OCI-LY3 (cell line): ENCODE results near the gene CHDH.

Source experiments
- H2AFZ ChIP-seq: fragments of 200-600, 300-600 bp; shearing (Covaris generic); 2 replicates; pipeline ENCODE4 v1.6.0; 2014; ENCODE audit warnings: antibody characterized with exemption, low read depth, low read length
- H3K27ac ChIP-seq: fragments of 200-600, 300-600 bp; sonication (generic); 2 replicates; pipeline ENCODE4 v1.5.1; 2014; ENCODE audit warnings: mild to moderate bottlenecking, low read length, moderate library complexity, mixed read lengths
- H3K27me3 ChIP-seq: fragments of 200-600, 300-600 bp; sonication (generic); 2 replicates; pipeline ENCODE4 v1.6.1; 2014; ENCODE audit warnings: low read depth, low read length, mixed read lengths
- H3K36me3 ChIP-seq: fragments of 200-600, 300-600 bp; sonication (generic); replicated peaks from 2 replicates; pipeline ENCODE3; 2014; ENCODE audit warnings: low read depth, low read length, mixed read lengths
- H3K4me1 ChIP-seq: fragments of 300-600, 200-600 bp; sonication (generic); 2 replicates; pipeline ENCODE4 v1.6.1; 2014; ENCODE audit warnings: low read length, mixed read lengths
- H3K4me2 ChIP-seq: fragments of 200-600, 300-600 bp; sonication (generic); 2 replicates; pipeline ENCODE4 v1.6.1; 2014; ENCODE audit warnings: low read length, mixed read lengths
- H3K4me3 ChIP-seq: fragments of 300-600, 200-600 bp; sonication (generic); 2 replicates; pipeline ENCODE4 v1.5.1; 2014; ENCODE audit warnings: antibody characterized with exemption, mild to moderate bottlenecking, low read length, moderate library complexity
- H3K79me2 ChIP-seq: fragments of 300-600, 200-600 bp; shearing (Covaris generic); 2 replicates; pipeline ENCODE4 v1.6.1; 2014; ENCODE audit warnings: mild to moderate bottlenecking, low read length, mixed read lengths
- H3K9ac ChIP-seq: fragments of 300-600, 200-600 bp; shearing (Covaris generic); 2 replicates; pipeline ENCODE4 v1.6.0; 2014; ENCODE audit warnings: mild to moderate bottlenecking, low read length, moderate library complexity
- H3K9me3 ChIP-seq: fragments of 200-600, 300-600 bp; shearing (Covaris generic); 2 replicates; pipeline ENCODE4 v1.6.1; 2014; ENCODE audit warnings: low read length, mixed read lengths; ENCODE audit not compliant: insufficient read depth
- H4K20me1 ChIP-seq: fragments of 200-600, 300-600 bp; sonication (generic); 2 replicates; pipeline ENCODE4 v1.6.1; 2016; ENCODE audit warnings: low read length, mixed read lengths; ENCODE audit not compliant: insufficient read depth
- EZH2phosphoT487 ChIP-seq: fragments of 200-600 bp; shearing (Covaris generic); IDR thresholded peaks from 2 replicates; pipeline ENCODE4 v1.6.1; 2018; ENCODE audit warnings: antibody characterized with exemption, mixed run types, low read depth
- TF ChIP-seq, protein P1 (sequence below): fragments of 200-600, 300-600 bp; sonication (generic); IDR thresholded peaks from 2 replicates; pipeline ENCODE4 v1.5.1; 2014; ENCODE audit warnings: antibody characterized with exemption, low read length, low read depth

Gene CHDH

DNA sequence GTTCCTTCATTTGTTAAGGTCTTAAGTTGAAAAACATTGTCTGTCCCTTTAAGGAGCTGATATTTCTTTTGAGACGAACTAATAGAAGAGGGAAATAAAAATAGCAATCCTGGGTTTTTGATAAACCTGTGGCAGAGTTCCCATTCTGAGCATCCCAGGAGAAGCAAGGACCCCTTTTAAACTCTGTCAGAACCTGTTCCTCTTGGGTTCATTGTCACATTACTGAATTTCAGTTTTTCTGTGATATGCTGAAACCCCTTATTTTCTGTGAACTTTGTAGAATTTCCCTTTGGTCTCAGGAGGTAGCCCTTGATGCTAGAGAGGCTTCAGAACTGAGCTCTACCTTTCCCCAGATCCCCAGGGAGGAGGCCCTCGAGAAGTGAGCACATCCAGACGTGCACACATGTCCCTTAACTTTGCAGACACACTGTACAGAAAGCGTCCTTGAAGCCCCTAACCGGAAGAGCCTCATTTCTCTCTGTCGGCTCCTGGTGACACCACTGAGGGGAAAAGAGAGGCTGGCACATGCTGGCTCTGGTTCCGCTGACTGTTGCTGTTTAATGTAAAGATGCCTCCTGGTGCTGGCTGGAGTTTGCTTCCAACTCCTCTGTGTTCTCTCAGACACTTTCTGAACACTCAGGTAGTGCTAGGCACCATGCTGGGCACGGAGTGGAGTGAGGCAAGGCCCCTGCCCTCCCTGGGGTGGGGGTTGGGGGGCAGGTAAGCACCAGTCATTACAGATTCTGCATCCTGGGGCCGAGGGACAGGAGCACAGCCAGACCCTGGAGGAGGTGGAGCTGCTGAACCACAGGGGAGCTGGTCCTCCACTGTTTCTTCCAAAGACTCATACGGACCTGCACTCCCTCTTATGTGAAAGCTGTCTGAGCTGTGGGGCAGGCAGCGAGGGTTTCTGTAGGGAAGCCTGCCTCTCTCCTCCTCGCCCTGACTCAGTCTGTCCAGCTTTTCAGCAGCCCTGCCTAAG is 77.5 kb downstream of the CHDH start:
- Histone ChIP-seq H3K4me3 (peak overlapping the region; percentile 9; the same call in 1 of the 2 replicates), H3K36me3 (no peaks in the 10 kb centered on the region), H3K9ac (peak overlapping the region; percentile 26), H2AFZ (peak overlapping the region; percentile 24; the same call in 1 of the 2 replicates), H3K79me2 (no peaks in the 10 kb centered on the region), H3K4me1 (peaks cover 57% of the 10 kb centered on the region), H3K27ac (peak overlapping the region; percentile 39), H3K27me3 (no peaks in the 10 kb centered on the region), H3K4me2 (peak overlapping the region; percentile 45), H4K20me1 (no peaks in the 10 kb centered on the region), H3K9me3 (no peaks in the 10 kb centered on the region)
- TF ChIP-seq, protein P1, sequence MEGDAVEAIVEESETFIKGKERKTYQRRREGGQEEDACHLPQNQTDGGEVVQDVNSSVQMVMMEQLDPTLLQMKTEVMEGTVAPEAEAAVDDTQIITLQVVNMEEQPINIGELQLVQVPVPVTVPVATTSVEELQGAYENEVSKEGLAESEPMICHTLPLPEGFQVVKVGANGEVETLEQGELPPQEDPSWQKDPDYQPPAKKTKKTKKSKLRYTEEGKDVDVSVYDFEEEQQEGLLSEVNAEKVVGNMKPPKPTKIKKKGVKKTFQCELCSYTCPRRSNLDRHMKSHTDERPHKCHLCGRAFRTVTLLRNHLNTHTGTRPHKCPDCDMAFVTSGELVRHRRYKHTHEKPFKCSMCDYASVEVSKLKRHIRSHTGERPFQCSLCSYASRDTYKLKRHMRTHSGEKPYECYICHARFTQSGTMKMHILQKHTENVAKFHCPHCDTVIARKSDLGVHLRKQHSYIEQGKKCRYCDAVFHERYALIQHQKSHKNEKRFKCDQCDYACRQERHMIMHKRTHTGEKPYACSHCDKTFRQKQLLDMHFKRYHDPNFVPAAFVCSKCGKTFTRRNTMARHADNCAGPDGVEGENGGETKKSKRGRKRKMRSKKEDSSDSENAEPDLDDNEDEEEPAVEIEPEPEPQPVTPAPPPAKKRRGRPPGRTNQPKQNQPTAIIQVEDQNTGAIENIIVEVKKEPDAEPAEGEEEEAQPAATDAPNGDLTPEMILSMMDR = no peak
- no peak for TF ChIP-seq EZH2phosphoT487

DNA sequence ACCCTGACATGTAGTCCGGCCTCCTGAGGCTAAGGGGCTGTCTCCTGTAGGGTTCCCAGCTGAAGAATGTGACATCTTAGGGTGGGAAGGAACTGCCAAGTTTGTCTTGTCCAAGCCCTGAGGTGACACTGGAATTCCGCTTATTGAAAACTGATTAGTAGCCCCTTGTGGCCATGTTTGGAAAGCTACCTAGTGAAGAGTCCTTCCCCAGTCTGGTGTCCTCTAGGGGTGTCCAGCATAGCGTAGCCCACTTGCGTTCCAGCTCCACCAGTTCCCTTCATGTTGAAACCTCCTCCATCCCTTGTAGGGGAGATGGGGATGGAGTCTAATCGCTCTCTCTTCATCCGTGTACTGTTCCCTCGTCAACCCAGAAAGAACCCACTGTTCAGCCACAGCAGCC is 79.5 kb downstream of the CHDH start:
- Histone ChIP-seq H3K4me3 (no peak overlapping the region), H3K27me3 (no peaks in the 10 kb centered on the region)
- TF ChIP-seq, protein P1 = no peak
- no peak for TF ChIP-seq EZH2phosphoT487

DNA sequence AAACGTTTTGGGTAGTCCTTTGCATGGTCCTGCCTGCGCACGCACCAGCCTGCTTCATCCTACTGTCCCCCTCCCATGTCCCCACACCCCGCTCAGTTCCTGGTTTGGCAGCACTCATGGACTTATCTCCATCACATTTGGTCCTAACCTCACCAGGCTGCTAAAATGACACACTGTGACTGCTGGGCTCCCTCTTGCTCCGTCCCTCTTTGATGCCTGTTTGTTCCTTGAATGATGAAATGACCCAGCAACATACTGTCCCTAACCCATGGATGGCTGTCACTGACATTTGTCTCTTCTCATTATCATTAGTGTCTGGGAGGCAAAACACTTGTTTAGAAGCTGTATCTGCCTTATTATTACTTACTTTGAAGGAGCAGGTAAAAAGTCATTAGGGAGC is 80.5 kb downstream of the CHDH start:
- Histone ChIP-seq H3K9me3 (no peaks in the 10 kb centered on the region), H3K4me3 (no peak overlapping the region), H3K27ac (no peak overlapping the region), H3K27me3 (no peaks in the 10 kb centered on the region), H4K20me1 (no peaks in the 10 kb centered on the region), H2AFZ (no peak overlapping the region), H3K79me2 (no peaks in the 10 kb centered on the region), H3K9ac (no peak overlapping the region), H3K4me2 (no peak overlapping the region), H3K36me3 (no peaks in the 10 kb centered on the region), H3K4me1 (peaks cover 27% of the 10 kb centered on the region)
- TF ChIP-seq, protein P1 = no peak
- no peak for TF ChIP-seq EZH2phosphoT487

More for the DNA sequence above, 79.5 kb downstream of the CHDH start:
- Histone ChIP-seq H4K20me1 (no peaks in the 10 kb centered on the region), H3K36me3 (no peaks in the 10 kb centered on the region), H3K9ac (no peak overlapping the region), H3K79me2 (no peaks in the 10 kb centered on the region), H3K9me3 (no peaks in the 10 kb centered on the region), H2AFZ (no peak overlapping the region), H3K4me2 (no peak overlapping the region), H3K27ac (no peak overlapping the region), H3K4me1 (peaks cover 37% of the 10 kb centered on the region)

DNA sequence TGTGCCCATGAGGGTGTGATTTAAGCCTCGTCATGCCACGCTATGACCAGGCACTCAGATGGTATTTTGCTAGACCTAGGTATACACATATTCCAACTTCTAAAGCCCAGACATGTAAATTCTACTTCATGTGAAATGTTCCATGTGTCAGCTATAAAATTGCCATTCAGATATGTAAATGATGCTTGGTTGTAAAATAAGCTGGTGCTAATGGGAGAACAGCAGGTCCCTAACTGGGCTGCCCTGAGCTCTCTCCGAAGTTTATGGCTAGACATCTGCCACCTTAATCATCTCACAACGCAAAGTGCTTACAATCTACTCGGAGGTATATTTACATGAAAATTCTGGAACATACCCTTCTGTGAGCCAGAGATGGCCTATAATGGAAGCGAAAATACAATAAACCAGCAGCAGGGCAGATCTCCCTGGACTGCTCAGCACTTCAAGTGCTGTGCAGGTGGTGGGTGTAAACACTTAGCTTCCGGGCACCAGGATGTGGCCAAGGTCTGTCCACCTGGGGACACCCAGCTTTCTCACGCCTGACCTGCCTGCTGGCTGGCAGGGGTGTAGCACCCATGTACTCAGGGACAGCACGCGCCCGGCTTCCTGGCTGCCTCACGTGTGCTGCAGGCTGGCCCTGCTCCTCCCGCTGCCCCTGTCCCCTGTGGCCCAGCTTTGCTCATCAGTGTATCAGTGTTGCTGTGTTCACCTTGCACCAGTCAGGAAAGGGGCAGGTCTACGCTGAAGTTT is 82.0 kb downstream of the CHDH start:
- Histone ChIP-seq H3K27ac (no peak overlapping the region), H3K9me3 (no peaks in the 10 kb centered on the region), H3K4me1 (peaks cover 12% of the 10 kb centered on the region), H3K4me3 (no peak overlapping the region), H3K9ac (no peak overlapping the region), H3K36me3 (no peaks in the 10 kb centered on the region), H3K4me2 (no peak overlapping the region), H4K20me1 (no peaks in the 10 kb centered on the region), H3K79me2 (no peaks in the 10 kb centered on the region), H2AFZ (no peak overlapping the region), H3K27me3 (no peaks in the 10 kb centered on the region)
- no peak for TF ChIP-seq EZH2phosphoT487
- TF ChIP-seq, protein P1 = no peak
